Measurements from ENCODE around the gene SLC39A9.
"Not testable (repeated sequence)": the region's sequence is repeated elsewhere in the genome, so short reads cannot be mapped to it uniquely, and the experiment has no call there.

The SLC39A9 gene

GRCh38 chr14:69376439-69376838 is 22.1 kb upstream of the SLC39A9 start:
- TF ChIP-seq CTCF (IDR thresholded peaks at IDR 0.05; ENCODE audit: extremely low read depth, missing control alignments) = no peak
- DNase-seq (ENCODE audit: low spot score) = no peak

- TF ChIP-seq CTCF (IDR thresholded peaks at IDR 0.05; ENCODE audit: extremely low read depth, missing control alignments) = no peak
- no peak for DNase-seq (ENCODE audit: low spot score)
Measured at GRCh38 chr14:69378274-69378673, 20.2 kb upstream of the SLC39A9 start.

- TF ChIP-seq CTCF (IDR thresholded peaks at IDR 0.05; ENCODE audit: extremely low read depth, missing control alignments) = no peak
- no peak for DNase-seq (ENCODE audit: low spot score)
Measured at GRCh38 chr14:69387311-69387710, 11.2 kb upstream of the SLC39A9 start.

GRCh38 chr14:69391400-69391799 is 7.1 kb upstream of the SLC39A9 start:
- DNase-seq (ENCODE audit: low spot score) = not testable (repeated sequence)

- peak; percentile 24 for DNase-seq (ENCODE audit: low spot score)
- no peak for TF ChIP-seq CTCF (IDR thresholded peaks at IDR 0.05; ENCODE audit: extremely low read depth, missing control alignments)
Measured at GRCh38 chr14:69392481-69392880, 6.0 kb upstream of the SLC39A9 start.

GRCh38 chr14:69395929-69396328 is 2.6 kb upstream of the SLC39A9 start:
- no peak for DNase-seq (ENCODE audit: low spot score)
- no peak for TF ChIP-seq CTCF (IDR thresholded peaks at IDR 0.05; ENCODE audit: extremely low read depth, missing control alignments)

- no peak for DNase-seq (ENCODE audit: low spot score)
- TF ChIP-seq CTCF (IDR thresholded peaks at IDR 0.05; ENCODE audit: extremely low read depth, missing control alignments) = no peak
Measured at GRCh38 chr14:69398818-69399210, 322 bp downstream of the SLC39A9 start.

- DNase-seq (ENCODE audit: low spot score) = no peak
- no peak for TF ChIP-seq CTCF (IDR thresholded peaks at IDR 0.05; ENCODE audit: extremely low read depth, missing control alignments)
Measured at GRCh38 chr14:69399750-69400149, 1.3 kb downstream of the SLC39A9 start.

Data from GM20000 (cell line).